ENCODE results near the gene MED26.

GRCh38 chr19:16637535-16637934, 9.5 kb upstream of the MED26 start:
- TF ChIP-seq CTCF (IDR thresholded peaks at IDR 0.05): no peak
- TF ChIP-seq SIN3A (IDR thresholded peaks at IDR 0.05; ENCODE audit: borderline replicate concordance, insufficient read depth, low read depth, low read length): no peak
- TF ChIP-seq POLR2AphosphoS5 (IDR thresholded peaks at IDR 0.05; ENCODE audit: low read depth, low read length): no peak

Measured in Panc1 (cell line).